IMR-90 (cell line): Measurements from ENCODE around the gene FUT6. TPM values are rescaled to one million over a fixed set of nuclear protein-coding genes. Genes with fewer than 3 reads are reported as not detected.

Experiments
- ATAC-seq: fragments of 200-7000 bp; cut with Tn5 transposase; 2 replicates; pipeline ENCODE4 v1.9.1; 2020; ENCODE audit warnings: low read depth, mild to moderate bottlenecking, moderate library complexity
- BruUV-seq: library from RNA; stranded (reverse); fragments of 400-500 nt; replicated peaks from 2 replicates; lab custom pipeline; 2021; lab: Mats Ljungman, UMichigan
- CTCF ChIA-PET: fragments of 300-600 bp; formaldehyde crosslinking; extraction: SDS; loops from one replicate; lab custom pipeline; 2021; ENCODE audit warnings: antibody characterized with exemption; lab: Yijun Ruan, JAX
- POLR2A ChIA-PET: fragments of 300-600 bp; sonication (Branson Sonifier 250); formaldehyde crosslinking; loops from one replicate; lab custom pipeline; 2022; ENCODE audit warnings: antibody characterized with exemption; ENCODE audit not compliant: unreplicated experiment; lab: Charles Lee
- DNase-seq: peaks from one replicate; pipeline ENCODE4 v3.0.0; 2013
- H2AFZ ChIP-seq: replicated peaks from 2 replicates; pipeline ENCODE3; 2013; ENCODE audit warnings: low read length, mild to moderate bottlenecking; ENCODE audit not compliant: poor library complexity
- H2AK5ac ChIP-seq: 2 replicates; pipeline ENCODE4 v1.6.1; 2013; ENCODE audit warnings: low read depth, low read length, inconsistent platforms
- H2AK9ac ChIP-seq: replicated peaks from 2 replicates; pipeline ENCODE3; 2013; ENCODE audit warnings: mild to moderate bottlenecking, low read depth, low read length, moderate library complexity; ENCODE audit not compliant: poor library complexity
- H2BK120ac ChIP-seq: 2 replicates; pipeline ENCODE4 v1.6.1; 2013; ENCODE audit warnings: low read depth, low read length, inconsistent platforms
- H2BK15ac ChIP-seq: 3 replicates; pipeline ENCODE4 v1.6.1; 2013; ENCODE audit warnings: low read depth, low read length, inconsistent platforms
- H2BK20ac ChIP-seq: 2 replicates; pipeline ENCODE4 v1.6.1; 2013; ENCODE audit warnings: low read depth, mild to moderate bottlenecking, inconsistent platforms, low read length, moderate library complexity
- H2BK5ac ChIP-seq: 2 replicates; pipeline ENCODE4 v1.6.1; 2013; ENCODE audit warnings: mild to moderate bottlenecking, low read depth, low read length, inconsistent platforms; ENCODE audit not compliant: poor library complexity, severe bottlenecking
- H3K14ac ChIP-seq: replicated peaks from 2 replicates; pipeline ENCODE4 v1.6.1; 2013; ENCODE audit warnings: low read depth, low read length, inconsistent platforms
- H3K18ac ChIP-seq: 2 replicates; pipeline ENCODE4 v1.6.1; 2013; ENCODE audit warnings: low read depth, low read length, control low read depth
- H3K23ac ChIP-seq: 2 replicates; pipeline ENCODE4 v1.6.1; 2013; ENCODE audit warnings: low read depth, low read length, inconsistent platforms
- H3K27ac ChIP-seq: 2 replicates; pipeline ENCODE4 v1.5.1; 2013; ENCODE audit warnings: mild to moderate bottlenecking, control low read depth, low read length; ENCODE audit not compliant: insufficient read depth
- H3K27me3 ChIP-seq: 2 replicates; pipeline ENCODE4 v1.6.1; 2013; ENCODE audit warnings: low read length; ENCODE audit not compliant: control insufficient read depth, insufficient read depth
- H3K36me3 ChIP-seq: 2 replicates; pipeline ENCODE4 v1.6.1; 2013; ENCODE audit warnings: low read length, mixed read lengths; ENCODE audit not compliant: control insufficient read depth, insufficient read depth
- H3K4ac ChIP-seq: 2 replicates; pipeline ENCODE4 v1.6.1; 2013; ENCODE audit warnings: low read depth, low read length, inconsistent platforms
- H3K4me1 ChIP-seq: 2 replicates; pipeline ENCODE4 v1.6.1; 2013; ENCODE audit warnings: low read length, mixed read lengths; ENCODE audit not compliant: control insufficient read depth, insufficient read depth
- H3K4me2 ChIP-seq: 2 replicates; pipeline ENCODE4 v1.6.1; 2013; ENCODE audit warnings: low read depth, mild to moderate bottlenecking, control low read depth, low read length, moderate library complexity
- H3K4me3 ChIP-seq: 2 replicates; pipeline ENCODE4 v1.5.1; 2013; ENCODE audit warnings: low read depth, mild to moderate bottlenecking, control low read depth, low read length, moderate library complexity; ENCODE audit not compliant: insufficient read depth
- H3K56ac ChIP-seq: 2 replicates; pipeline ENCODE4 v1.6.1; 2013; ENCODE audit warnings: low read length, inconsistent platforms; ENCODE audit not compliant: insufficient read depth; ENCODE audit errors: extremely low read depth
- H3K79me1 ChIP-seq, 2 experiments: 2 replicates each; pipeline ENCODE4 v1.6.1; 2013; ENCODE audit warnings: low read length in 2 of 2, inconsistent platforms in 1 of 2, low read depth in 1 of 2
- H3K9ac ChIP-seq: 2 replicates; pipeline ENCODE4 v1.6.1; 2013; ENCODE audit warnings: low read depth, low read length, control low read depth
- H3K9me1 ChIP-seq: 2 replicates; pipeline ENCODE4 v1.6.1; 2013; ENCODE audit warnings: low read length, inconsistent platforms; ENCODE audit not compliant: insufficient read depth
- H3K9me3 ChIP-seq: 2 replicates; pipeline ENCODE4 v1.6.1; 2013; ENCODE audit warnings: low read length; ENCODE audit not compliant: control insufficient read depth, insufficient read depth
- H4K20me1 ChIP-seq: 2 replicates; pipeline ENCODE4 v1.6.1; 2013; ENCODE audit warnings: low read length, inconsistent platforms; ENCODE audit not compliant: insufficient read depth
- H4K5ac ChIP-seq: 2 replicates; pipeline ENCODE4 v1.6.1; 2013; ENCODE audit warnings: mild to moderate bottlenecking, low read depth, low read length, control low read depth
- H4K8ac ChIP-seq, 2 experiments: 2 replicates each; pipeline ENCODE4 v1.6.1; 2013; ENCODE audit warnings: low read depth in 2 of 2, low read length in 2 of 2, control low read depth in 1 of 2, inconsistent platforms in 1 of 2
- H4K91ac ChIP-seq: 2 replicates; pipeline ENCODE4 v1.6.1; 2013; ENCODE audit warnings: low read depth, low read length, inconsistent platforms; ENCODE audit not compliant: insufficient read depth
- BHLHE40 ChIP-seq: fragments of 150-350 bp; IDR thresholded peaks from 2 replicates; pipeline ENCODE4 v1.6.1; 2016; ENCODE audit warnings: mild to moderate bottlenecking, low read depth, low read length
- CEBPB ChIP-seq: IDR thresholded peaks from 2 replicates; pipeline ENCODE4 v1.6.1; 2012; ENCODE audit warnings: low read depth, low read length, improper control_type of control experiment
- CHD1 ChIP-seq: IDR thresholded peaks from 2 replicates; pipeline ENCODE4 v1.6.1; 2012; ENCODE audit warnings: low read depth, low read length, improper control_type of control experiment
- FOS ChIP-seq: fragments of 150-350 bp; IDR thresholded peaks from 2 replicates; pipeline ENCODE4 v1.6.1; 2016; ENCODE audit warnings: low read depth, low read length
- MAFK ChIP-seq: IDR thresholded peaks from 2 replicates; pipeline ENCODE4 v1.6.1; 2012; ENCODE audit warnings: low read depth, low read length, improper control_type of control experiment
- MAZ ChIP-seq: IDR thresholded peaks from 2 replicates; pipeline ENCODE4 v1.6.1; 2012; ENCODE audit warnings: low read depth, mild to moderate bottlenecking, low read length, improper control_type of control experiment, moderate library complexity, borderline replicate concordance
- MXI1 ChIP-seq: IDR thresholded peaks from 2 replicates; pipeline ENCODE4 v1.6.1; 2012; ENCODE audit warnings: low read depth, mild to moderate bottlenecking, low read length, moderate library complexity, borderline replicate concordance
- NFE2L2 ChIP-seq: fragments of 150-350 bp; IDR thresholded peaks from 2 replicates; pipeline ENCODE4 v1.6.1; 2016; ENCODE audit warnings: low read depth, mild to moderate bottlenecking, low read length
- POLR2A ChIP-seq: IDR thresholded peaks from 2 replicates; pipeline ENCODE4 v1.6.1; 2012; ENCODE audit warnings: mild to moderate bottlenecking, low read depth, low read length
- RAD21 ChIP-seq: IDR thresholded peaks from 2 replicates; pipeline ENCODE4 v1.6.1; 2012; ENCODE audit warnings: low read length, improper control_type of control experiment
- RFX5 ChIP-seq: IDR thresholded peaks from 2 replicates; pipeline ENCODE4 v1.8.0; 2012; ENCODE audit warnings: low read depth, mild to moderate bottlenecking, low read length, moderate library complexity
- WGBS, 2 experiments: methylation state at CpG; one replicate each; pipeline versions ENCODE4 v1.1.5 to v1.1.7; 2013; ENCODE audit warnings: missing lambda C conversion rate in 2 of 2; ENCODE audit not compliant: insufficient read length in 1 of 2; ENCODE audit errors: extremely low coverage in 2 of 2; 5-methylcytosine and 5-hydroxymethylcytosine counted together
- dilution Hi-C: fragments of 300-500 bp; cut with HindIII; formaldehyde crosslinking; loops from one replicate; pipeline ENCODE4 v1.14.3; 2018; ENCODE audit warnings: low sequenced_read_pairs; ENCODE audit not compliant: unreplicated experiment
- in situ Hi-C: fragments of 300-500 bp; cut with MboI; formaldehyde crosslinking; loops from 3 replicates; pipeline ENCODE4 v1.14.3; 2019; ENCODE audit warnings: low sequenced_read_pairs, inconsistent platforms, mixed read lengths
- intact Hi-C: fragments of 100-400 bp; cut with micrococcal nuclease; formaldehyde crosslinking; loops from 2 replicates; pipeline ENCODE4 v1.10.0; 2022
- polyA plus RNA-seq, 3 experiments: library from polyadenylated mRNA; depleted of rRNA; stranded (reverse); fragments of >200 nt; gene quantifications; 2 replicates each; pipeline ENCODE4 v1.2.3, GENCODE V29; 2012; ENCODE audit warnings: low replicate concordance in 1 of 3
- total RNA-seq: library from RNA; depleted of rRNA; stranded (reverse); fragments of >200 nt; gene quantifications from 2 replicates; pipeline ENCODE4 v1.2.3, GENCODE V29; 2012
- TF ChIP-seq, protein P1 (sequence below): conservative IDR thresholded peaks from 2 replicates; pipeline ENCODE4 v1.5.1; 2012; ENCODE audit warnings: mild to moderate bottlenecking, low read depth, low read length, improper control_type of control experiment
- TF ChIP-seq, protein P2 (sequence below): fragments of 150-350 bp; IDR thresholded peaks from 2 replicates; pipeline ENCODE4 v1.6.1; 2017; ENCODE audit warnings: mild to moderate bottlenecking, antibody characterized with exemption, low read length, low read depth
- TF ChIP-seq, protein P3 (sequence below): fragments of 150-350 bp; IDR thresholded peaks from 2 replicates; pipeline ENCODE4 v1.6.1; 2016; ENCODE audit warnings: low read depth, mild to moderate bottlenecking, low read length, moderate library complexity, borderline replicate concordance

FUT6 gene
- total and polyA plus RNA-seq, 2 of the 4 experiments (the other 2 are of a cell fraction) = not detected

DNA sequence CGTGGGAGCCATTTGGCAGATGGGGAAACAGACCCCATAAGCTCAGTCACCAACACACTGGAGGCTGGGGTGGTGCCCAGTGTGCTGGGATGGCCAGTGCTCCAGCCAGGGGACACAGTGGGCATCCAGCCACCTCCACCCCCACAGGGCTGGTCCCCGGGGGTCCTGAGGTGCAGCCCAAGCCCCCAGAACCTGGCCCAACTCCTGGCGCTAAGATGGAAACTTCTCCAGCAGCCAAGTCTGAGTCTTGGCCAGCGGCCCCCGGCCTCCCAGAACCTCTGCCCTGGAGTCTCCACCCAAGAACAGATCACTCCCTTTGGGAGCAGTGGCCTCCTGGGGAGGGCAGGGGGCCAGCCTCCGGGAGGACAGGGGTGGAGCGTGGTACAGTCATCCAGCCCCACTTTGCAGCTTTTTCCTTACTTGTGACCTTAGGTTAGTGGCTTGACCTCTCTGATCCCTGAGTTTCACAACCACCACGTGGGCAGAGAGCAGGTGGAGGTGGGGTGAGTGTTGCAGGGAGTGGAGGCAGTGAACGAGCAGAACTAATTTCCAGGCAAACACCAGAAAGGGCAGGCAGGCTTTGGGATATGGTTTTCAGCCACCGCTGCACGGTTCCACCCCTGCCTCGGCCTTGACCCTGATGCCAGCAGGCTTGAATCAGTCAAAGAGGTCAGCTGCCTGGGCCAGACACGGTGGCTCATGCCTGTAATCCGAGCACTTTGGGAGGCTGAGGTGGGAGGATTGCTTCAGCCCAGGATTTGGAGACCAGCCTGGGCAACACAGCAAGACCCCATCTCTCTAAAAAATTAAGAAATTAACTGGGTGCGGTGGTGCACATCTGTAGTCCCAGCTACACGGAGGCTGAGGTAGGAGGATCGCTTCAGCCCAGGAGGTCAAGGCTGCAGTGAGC lies 38.9 kb downstream of the FUT6 start:
- dilution Hi-C loops = no loop called here
- no peak overlapping the region for H3K27ac ChIP-seq
- no peak overlapping the region for H4K91ac ChIP-seq
- no peak overlapping the region for H3K56ac ChIP-seq
- no peak overlapping the region for H3K23ac ChIP-seq
- in situ Hi-C loops = loop anchor here (5.0 to 10.0 kb wide), 2 partner anchors 92 to 224 kb away; no protein-coding TSS in a partner anchor
- H2AK5ac ChIP-seq = no peak overlapping the region
- no peak overlapping the region for H2BK5ac ChIP-seq
- H3K4me2 ChIP-seq = no peak overlapping the region
- H4K5ac ChIP-seq = no peak overlapping the region
- ATAC-seq (no peak), DNase-seq (no peak)
- H3K4ac ChIP-seq = no peak overlapping the region
- 87% methylated on average over 3 of the region's 17 CpGs; no CpG with 5 or more reads in 1 of the 2 experiments for WGBS, 2 experiments
- no peak overlapping the region for H3K18ac ChIP-seq
- intact Hi-C loops = loop anchor here (5.0 to 10.0 kb wide), 2 partner anchors 164 to 222 kb away; no protein-coding TSS in a partner anchor
- no peak overlapping the region for H2BK120ac ChIP-seq
- H3K27me3 ChIP-seq = peaks cover 31% of the 10 kb centered on the region
- ChIA-PET POLR2A (no interaction called here), CTCF (no interaction called here)
- no peak overlapping the region for H4K8ac ChIP-seq
- no peak overlapping the region for H3K14ac ChIP-seq
- H2BK20ac ChIP-seq = no peak overlapping the region
- BruUV-seq = no TSS peak
- H3K4me1 ChIP-seq = peaks cover 3% of the 10 kb centered on the region; the same call in 1 of the 2 replicates
- no peak overlapping the region for H3K9ac ChIP-seq
- no peaks in the 10 kb centered on the region for H3K9me1 ChIP-seq
- no peak overlapping the region for H3K4me3 ChIP-seq
- H3K9me3 ChIP-seq = no peaks in the 10 kb centered on the region
- H2AFZ ChIP-seq = peak overlapping the region; percentile 11
- H2BK15ac ChIP-seq = no peak overlapping the region
- no peak overlapping the region for H2AK9ac ChIP-seq
- H3K36me3 ChIP-seq = no peaks in the 10 kb centered on the region
- H3K79me1 ChIP-seq = no peaks in the 10 kb centered on the region
- H4K20me1 ChIP-seq = no peaks in the 10 kb centered on the region
- TF ChIP-seq MAZ (no peak), CHD1 (no peak), RFX5 (no peak), POLR2A (no peak), NFE2L2 (no peak), FOS (no peak), BHLHE40 (no peak), RAD21 (no peak), MXI1 (no peak), CEBPB (no peak), MAFK (no peak)
- TF ChIP-seq, protein P1, sequence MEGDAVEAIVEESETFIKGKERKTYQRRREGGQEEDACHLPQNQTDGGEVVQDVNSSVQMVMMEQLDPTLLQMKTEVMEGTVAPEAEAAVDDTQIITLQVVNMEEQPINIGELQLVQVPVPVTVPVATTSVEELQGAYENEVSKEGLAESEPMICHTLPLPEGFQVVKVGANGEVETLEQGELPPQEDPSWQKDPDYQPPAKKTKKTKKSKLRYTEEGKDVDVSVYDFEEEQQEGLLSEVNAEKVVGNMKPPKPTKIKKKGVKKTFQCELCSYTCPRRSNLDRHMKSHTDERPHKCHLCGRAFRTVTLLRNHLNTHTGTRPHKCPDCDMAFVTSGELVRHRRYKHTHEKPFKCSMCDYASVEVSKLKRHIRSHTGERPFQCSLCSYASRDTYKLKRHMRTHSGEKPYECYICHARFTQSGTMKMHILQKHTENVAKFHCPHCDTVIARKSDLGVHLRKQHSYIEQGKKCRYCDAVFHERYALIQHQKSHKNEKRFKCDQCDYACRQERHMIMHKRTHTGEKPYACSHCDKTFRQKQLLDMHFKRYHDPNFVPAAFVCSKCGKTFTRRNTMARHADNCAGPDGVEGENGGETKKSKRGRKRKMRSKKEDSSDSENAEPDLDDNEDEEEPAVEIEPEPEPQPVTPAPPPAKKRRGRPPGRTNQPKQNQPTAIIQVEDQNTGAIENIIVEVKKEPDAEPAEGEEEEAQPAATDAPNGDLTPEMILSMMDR = no peak
- TF ChIP-seq, protein P2, sequence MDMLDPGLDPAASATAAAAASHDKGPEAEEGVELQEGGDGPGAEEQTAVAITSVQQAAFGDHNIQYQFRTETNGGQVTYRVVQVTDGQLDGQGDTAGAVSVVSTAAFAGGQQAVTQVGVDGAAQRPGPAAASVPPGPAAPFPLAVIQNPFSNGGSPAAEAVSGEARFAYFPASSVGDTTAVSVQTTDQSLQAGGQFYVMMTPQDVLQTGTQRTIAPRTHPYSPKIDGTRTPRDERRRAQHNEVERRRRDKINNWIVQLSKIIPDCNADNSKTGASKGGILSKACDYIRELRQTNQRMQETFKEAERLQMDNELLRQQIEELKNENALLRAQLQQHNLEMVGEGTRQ = no peak
- TF ChIP-seq, protein P3, sequence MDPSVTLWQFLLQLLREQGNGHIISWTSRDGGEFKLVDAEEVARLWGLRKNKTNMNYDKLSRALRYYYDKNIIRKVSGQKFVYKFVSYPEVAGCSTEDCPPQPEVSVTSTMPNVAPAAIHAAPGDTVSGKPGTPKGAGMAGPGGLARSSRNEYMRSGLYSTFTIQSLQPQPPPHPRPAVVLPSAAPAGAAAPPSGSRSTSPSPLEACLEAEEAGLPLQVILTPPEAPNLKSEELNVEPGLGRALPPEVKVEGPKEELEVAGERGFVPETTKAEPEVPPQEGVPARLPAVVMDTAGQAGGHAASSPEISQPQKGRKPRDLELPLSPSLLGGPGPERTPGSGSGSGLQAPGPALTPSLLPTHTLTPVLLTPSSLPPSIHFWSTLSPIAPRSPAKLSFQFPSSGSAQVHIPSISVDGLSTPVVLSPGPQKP = no peak
